ENCODE data around the gene CDC20. TPM values are rescaled to one million over a fixed set of nuclear protein-coding genes. Genes with fewer than 3 reads are reported as not detected.
"Not testable (repeated sequence)": the region's sequence is repeated elsewhere in the genome, so short reads cannot be mapped to it uniquely, and the experiment has no call there.

CDC20 gene
- total RNA-seq, 1 experiment from 2014 or later, result 355 TPM

- peak; percentile 46 for TF ChIP-seq ZBTB33 (IDR thresholded peaks at IDR 0.05; ENCODE audit: extremely low read depth, insufficient replicate concordance, low read length)
Measured at GRCh38 chr1:43367904-43368645, 9.3 kb downstream of the CDC20 start, which contains the start of gene ELOVL1 (continued).

- ChIA-PET POLR2A (interaction anchor here (0.6 to 2.5 kb wide), 5 partner anchors 8 to 283 kb away, joined by 4 to 26 read pairs (median 7); partner anchors contain the start of gene CDC20), CTCF (no interaction called here), RAD21 (ENCODE audit: low non-redundant PET in 1 of 2, low total read pairs in 2 of 2, uncharacterized antibody in 2 of 2, unreplicated experiment in 2 of 2) (interaction anchor here in 1 of 2 experiments (0.6 kb wide), 1 partner anchor 24 kb away, joined by 3 read pairs; no protein-coding TSS in a partner anchor)
- Histone ChIP-seq H3K27me3 (ENCODE audit: insufficient read depth, low read length) (no peaks in the 10 kb centered on the region), H3K9me2 (ENCODE audit: insufficient read depth) (no peaks in the 10 kb centered on the region), H3K4me2 (ENCODE audit: low read length) (peak overlapping the region; percentile 94), H2AFZ (ENCODE audit: low read depth, low read length, poor library complexity, severe bottlenecking) (no peak overlapping the region), H3K36me3 (ENCODE audit: control insufficient read depth in 1 of 2, insufficient read depth in 2 of 2, low read length in 2 of 2) (peaks cover 5 to 7% of the 10 kb centered on the region in 2 experiments; a peak in 2 of 4 replicates), H3K4me3 (replicated peaks in 1 of 2; ENCODE audit: low read depth in 1 of 2, low read length in 2 of 2) (peak overlapping the region; percentile 75 to 98), H3K79me2 (ENCODE audit: insufficient read depth, low read length) (peaks cover 50% of the 10 kb centered on the region), H3K4me1 (ENCODE audit: control insufficient read depth in 1 of 2, insufficient read depth in 2 of 2, low read length in 2 of 2) (peaks cover 31 to 83% of the 10 kb centered on the region in 2 experiments), H3K27ac (ENCODE audit: low read depth, low read length) (peak overlapping the region; percentile 98), H3K9ac (ENCODE audit: low read length) (peak overlapping the region; percentile 98), H4K20me1 (ENCODE audit: insufficient read depth) (no peaks in the 10 kb centered on the region), H3K9me3 (ENCODE audit: control insufficient read depth in 1 of 2, insufficient read depth in 1 of 2, low read depth in 1 of 2, low read length in 2 of 2) (no peaks in the 10 kb centered on the region)
- ATAC-seq (no peak), DNase-seq (ENCODE audit: low read depth, low spot score) (no peak)
- TF ChIP-seq ZFX (IDR thresholded peaks at IDR 0.05) (no peak), POLR2AphosphoS5 (IDR thresholded peaks at IDR 0.05; ENCODE audit: low read depth, low read length) (peak; percentile 24; the same call in 1 of the 2 replicates)
- intact Hi-C loops (cut with micrococcal nuclease), result no loop called here
- BruUV-seq (replicated peaks), result TSS peak; percentile 84
Measured at GRCh38 chr1:43368646-43369020, 9.9 kb downstream of the CDC20 start.

- POLR2A ChIA-PET; CTCF ChIA-PET; H2AFZ ChIP-seq (ENCODE audit: low read depth, low read length, poor library complexity, severe bottlenecking); H3K9me3 ChIP-seq (ENCODE audit: control insufficient read depth in 1 of 2, insufficient read depth in 1 of 2, low read depth in 1 of 2, low read length in 2 of 2); H3K27ac ChIP-seq (ENCODE audit: low read depth, low read length); BruUV-seq (replicated peaks); DNase-seq (ENCODE audit: low read depth, low spot score); H3K9me2 ChIP-seq (ENCODE audit: insufficient read depth); H3K27me3 ChIP-seq (ENCODE audit: insufficient read depth, low read length); H4K20me1 ChIP-seq (ENCODE audit: insufficient read depth); H3K9ac ChIP-seq (ENCODE audit: low read length); H3K36me3 ChIP-seq (ENCODE audit: control insufficient read depth in 1 of 2, insufficient read depth in 2 of 2, low read length in 2 of 2); intact Hi-C loops (cut with micrococcal nuclease); ATAC-seq; H3K4me3 ChIP-seq (replicated peaks in 1 of 2; ENCODE audit: low read depth in 1 of 2, low read length in 2 of 2): not testable (repeated sequence)
- peak overlapping the region; percentile 15; the same call in 1 of the 2 replicates for H3K4me2 ChIP-seq (ENCODE audit: low read length)
- H3K4me1 ChIP-seq (ENCODE audit: control insufficient read depth in 1 of 2, insufficient read depth in 2 of 2, low read length in 2 of 2), result peaks cover 41 to 85% of the 10 kb centered on the region in 2 experiments
- H3K79me2 ChIP-seq (ENCODE audit: insufficient read depth, low read length), result peaks cover 48% of the 10 kb centered on the region
- RAD21 ChIA-PET (ENCODE audit: low non-redundant PET in 1 of 2, low total read pairs in 2 of 2, uncharacterized antibody in 2 of 2, unreplicated experiment in 2 of 2), result interaction anchor here in 1 of 2 experiments (0.7 kb wide), 1 partner anchor 284 kb away, joined by 3 read pairs; no protein-coding TSS in a partner anchor
Measured at GRCh38 chr1:43369779-43370178, 11.0 kb downstream of the CDC20 start.

All from HCT116 (cell line).